Endothelial cell of umbilical vein (primary cell): Measurements from ENCODE around the gene AHNAK2. TPM values are rescaled to one million over a fixed set of nuclear protein-coding genes. Genes with fewer than 3 reads are reported as not detected.

Experiments
- BruUV-seq: library from RNA; stranded (reverse); fragments of 400-500 nt; replicated peaks from 2 replicates; lab custom pipeline; 2021; lab: Mats Ljungman, UMichigan
- CTCF ChIA-PET: fragments of 300-600, 350-600 bp; sonication (Branson Sonifier 250); formaldehyde crosslinking; loops from one replicate; lab custom pipeline; 2021; ENCODE audit warnings: antibody characterized with exemption, inconsistent platforms; lab: Charles Lee
- POLR2A ChIA-PET: fragments of 300-600, 350-600 bp; sonication (Branson Sonifier 250); formaldehyde crosslinking; loops from one replicate; lab custom pipeline; 2021; ENCODE audit warnings: antibody characterized with exemption, inconsistent platforms; lab: Charles Lee
- DNase-seq: peaks from one replicate; pipeline ENCODE4 v3.0.0-alpha.2; 2011; ENCODE audit warnings: low read depth, low spot score
- FAIRE-seq: peaks from 2 replicates; lab custom pipeline; 2011; peaks lifted over from hg19 to GRCh38; lab: Jason Lieb, UNC
- H2AFZ ChIP-seq: 2 replicates; pipeline ENCODE4 v1.6.0; 2012; ENCODE audit warnings: low read depth, low read length, control low read depth, inconsistent platforms
- H3K27ac ChIP-seq: 2 replicates; pipeline ENCODE4 v1.5.1; 2011; ENCODE audit warnings: low read depth, mild to moderate bottlenecking, control low read depth, low read length, moderate library complexity; ENCODE audit not compliant: insufficient read depth
- H3K27me3 ChIP-seq, 2 experiments: 2 replicates each; pipeline versions ENCODE4 v1.6.0 to v1.6.1; 2011; ENCODE audit warnings: low read length in 2 of 2, mixed read lengths in 1 of 2; ENCODE audit not compliant: control insufficient read depth in 2 of 2, insufficient read depth in 2 of 2
- H3K36me3 ChIP-seq, 2 experiments: 2 replicates in 1 of 2; 3 replicates in 1 of 2; pipeline ENCODE4 v1.5.1; 2011; ENCODE audit warnings: low read length in 2 of 2, mild to moderate bottlenecking in 1 of 2, moderate library complexity in 1 of 2; ENCODE audit not compliant: control insufficient read depth in 2 of 2, insufficient read depth in 2 of 2; ENCODE audit errors: extremely low read depth in 1 of 2
- H3K4me1 ChIP-seq: 3 replicates; pipeline ENCODE4 v1.5.1; 2011; ENCODE audit warnings: mild to moderate bottlenecking, low read length; ENCODE audit not compliant: control insufficient read depth, insufficient read depth; ENCODE audit errors: extremely low read depth
- H3K4me2 ChIP-seq: 2 replicates; pipeline ENCODE4 v1.6.1; 2011; ENCODE audit warnings: low read length, control low read depth, mixed read lengths; ENCODE audit not compliant: insufficient read depth
- H3K4me3 ChIP-seq, 3 experiments: fragments of 200-600 bp in 1 of 3; sonication (generic), shearing (Covaris generic) in 1 of 3; replicated peaks in 1 of 3; 2 replicates each; pipeline ENCODE4 v1.5.1; 2011 to 2016; ENCODE audit warnings: control low read depth in 3 of 3, low read length in 3 of 3, mild to moderate bottlenecking in 2 of 3, inconsistent platforms in 1 of 3, low read depth in 1 of 3, moderate library complexity in 1 of 3; ENCODE audit not compliant: insufficient read depth in 1 of 3
- H3K79me2 ChIP-seq: 2 replicates; pipeline ENCODE4 v1.6.0; 2012; ENCODE audit warnings: low read length, inconsistent platforms; ENCODE audit not compliant: control insufficient read depth, insufficient read depth
- H3K9ac ChIP-seq: replicated peaks from 2 replicates; pipeline ENCODE3; 2011; ENCODE audit warnings: low read length, control low read depth; ENCODE audit not compliant: insufficient read depth; ENCODE audit errors: extremely low read depth
- H3K9me1 ChIP-seq: replicated peaks from 3 replicates; pipeline ENCODE4 v1.6.0; 2011; ENCODE audit warnings: mild to moderate bottlenecking, low read length; ENCODE audit not compliant: control insufficient read depth, insufficient read depth; ENCODE audit errors: extremely low read depth
- H3K9me3 ChIP-seq: replicated peaks from 2 replicates; pipeline ENCODE4 v1.5.1; 2012; ENCODE audit warnings: low read length, inconsistent platforms; ENCODE audit not compliant: control insufficient read depth, insufficient read depth
- H4K20me1 ChIP-seq: replicated peaks from 2 replicates; pipeline ENCODE3; 2011; ENCODE audit warnings: mild to moderate bottlenecking, low read length; ENCODE audit not compliant: control insufficient read depth, insufficient read depth; ENCODE audit errors: extremely low read depth
- GATA2 ChIP-seq: IDR thresholded peaks from 2 replicates; pipeline ENCODE4 v1.7.0; 2011; ENCODE audit warnings: low read depth, mild to moderate bottlenecking, moderate library complexity, mixed read lengths, low read length; ENCODE audit not compliant: insufficient read length, insufficient read depth
- JUN ChIP-seq: IDR thresholded peaks from 2 replicates; pipeline ENCODE4 v1.6.1; 2011; ENCODE audit warnings: borderline replicate concordance, low read depth; ENCODE audit not compliant: insufficient read length, insufficient read depth
- MAX ChIP-seq: IDR thresholded peaks from 2 replicates; pipeline ENCODE4 v1.6.1; 2011; ENCODE audit not compliant: insufficient read depth, insufficient read length
- MYC ChIP-seq: IDR thresholded peaks from one replicate; pipeline ENCODE4 v1.6.1; 2011; ENCODE audit warnings: mild to moderate bottlenecking, low read depth, low read length
- POLR2A ChIP-seq: IDR thresholded peaks from 2 replicates; pipeline ENCODE4 v1.6.1; 2012; ENCODE audit warnings: low read depth, mild to moderate bottlenecking, control low read depth, low read length
- POLR2AphosphoS5 ChIP-seq: IDR thresholded peaks from 2 replicates; pipeline ENCODE4 v1.6.1; 2012; ENCODE audit warnings: low read depth, mild to moderate bottlenecking, control low read depth, low read length, moderate library complexity; ENCODE audit not compliant: insufficient read depth
- dilution Hi-C: fragments of 300-500 bp; cut with MboI; formaldehyde crosslinking; loops from one replicate; pipeline ENCODE4 v1.15.0; 2019; ENCODE audit warnings: low sequenced_read_pairs; ENCODE audit not compliant: extremely low pct_ligation_motif_present
- intact Hi-C: fragments of 100-400 bp; cut with micrococcal nuclease; formaldehyde crosslinking; loops from one replicate; pipeline ENCODE4 v1.10.0; 2022
- polyA plus RNA-seq, 4 experiments: library from polyadenylated mRNA; depleted of rRNA in 3 of 4; stranded (reverse) in 3 of 4; unstranded in 1 of 4; fragments of >200 nt; gene quantifications; 2 replicates each; pipeline versions ENCODE4 v1.2.1 to v1.2.3, GENCODE V29; 2011 to 2012; ENCODE audit warnings: missing spikeins in 1 of 4
- total RNA-seq: library from RNA; stranded (reverse); gene quantifications from 2 replicates; pipeline ENCODE4 v1.2.3, GENCODE V29; 2021

AHNAK2 gene
- total and polyA plus RNA-seq, 2 donors (not counting 3 experiments of a cell fraction or from before 2014, with no cell fraction given) = 17.7 to 68.7 TPM

- no peaks in the 10 kb centered on the region for H3K79me2 ChIP-seq
- dilution Hi-C loops = no loop called here
- H3K27ac ChIP-seq = peak within 1 kb of the TSS; percentile 65
- DNase-seq (peak; percentile 90), FAIRE-seq (peak; percentile 82)
- H2AFZ ChIP-seq = peak within 1 kb of the TSS; percentile 86
- H4K20me1 ChIP-seq = no peaks in the 10 kb centered on the region
- H3K9ac ChIP-seq = peak within 1 kb of the TSS; percentile 59
- H3K9me1 ChIP-seq = no peaks in the 10 kb centered on the region
- H3K9me3 ChIP-seq = no peaks in the 10 kb centered on the region
- H3K27me3 ChIP-seq = no peaks in the 10 kb centered on the region
- peak within 1 kb of the TSS; percentile 45 for H3K4me2 ChIP-seq
- intact Hi-C loops = loop anchor here (1.0 kb wide), 2 partner anchors 10 to 35 kb away; partner anchors contain the start of gene CDCA4
- ChIA-PET CTCF (interaction anchor here (0.8 to 3.7 kb wide), 7 partner anchors 9 to 62 kb away, joined by 3 to 21 read pairs (median 4); partner anchors contain the start of gene CDCA4), POLR2A (interaction anchor here (0.6 to 2.0 kb wide), 2 partner anchors 10 to 12 kb away, joined by 3 to 5 read pairs; no protein-coding TSS in a partner anchor)
- H3K36me3 ChIP-seq = no peaks in the 10 kb centered on the region
- TSS peak; percentile 45 for BruUV-seq
- H3K4me3 ChIP-seq = peak within 1 kb of the TSS; percentile 45 to 67 (median 65)
- peaks cover 4% of the 10 kb centered on the region for H3K4me1 ChIP-seq
- no peak for TF ChIP-seq POLR2A
- peak; percentile 70 for TF ChIP-seq POLR2AphosphoS5
- TF ChIP-seq JUN = no peak
- TF ChIP-seq GATA2 = no peak
- TF ChIP-seq MAX = peak; percentile 4
- no peak for TF ChIP-seq MYC
Observed at GRCh38 chr14:104985675-104986486, 7.7 kb upstream of the AHNAK2 start, which contains the start of gene CLBA1. Gene CLBA1 (plus strand): TSS chr14:104985788. CDS start chr14:104986432, 644 bp downstream.
